ENCODE results near the gene NOP9.

NOP9 gene

DNA sequence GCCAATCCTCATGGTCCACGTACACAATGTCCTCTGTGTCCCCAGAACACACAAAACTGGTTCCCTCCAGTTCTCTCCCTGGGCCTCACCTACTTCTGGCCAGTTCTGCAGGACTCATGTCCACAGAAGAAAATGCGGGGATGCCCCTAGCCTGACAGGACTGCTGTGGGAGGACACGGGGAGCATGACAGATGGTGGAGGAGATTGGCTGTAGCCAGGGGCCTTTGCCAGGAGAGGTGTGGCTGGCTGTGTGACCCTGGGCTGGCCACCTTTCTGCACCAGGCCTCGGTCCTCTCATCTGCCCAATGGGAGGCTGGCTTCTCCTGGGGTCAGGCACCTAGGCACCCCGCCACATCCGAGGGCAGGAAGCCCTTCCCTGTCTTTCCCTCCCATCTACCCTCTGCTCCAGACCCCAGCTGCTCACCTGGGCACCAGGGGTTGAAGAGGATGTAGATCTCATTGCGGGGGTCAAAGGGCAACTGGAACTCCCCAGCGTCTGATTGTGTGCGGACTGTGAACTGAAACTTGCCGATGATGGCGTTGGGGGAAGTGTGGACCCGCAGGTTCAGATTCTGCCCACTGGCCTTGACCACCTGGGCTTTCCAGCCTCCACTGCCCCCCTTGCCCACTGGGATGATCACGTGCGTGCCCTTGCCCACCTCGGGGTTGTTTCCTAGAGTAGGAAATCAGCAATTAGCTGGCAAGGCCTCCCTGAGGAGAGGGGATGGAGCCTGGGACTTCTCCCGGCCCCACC is 39.4 kb upstream of the NOP9 start:
- DNase-seq, result no peak
- no peaks in the 10 kb centered on the region for H3K27me3 Mint-ChIP-seq
- H3K4me3 Mint-ChIP-seq, result no peak overlapping the region
- no peaks in the 10 kb centered on the region for H3K9me3 Mint-ChIP-seq
- H3K4me1 Mint-ChIP-seq (ENCODE audit: low read depth), result no peaks in the 10 kb centered on the region
- peaks cover 29% of the 10 kb centered on the region for H3K36me3 Mint-ChIP-seq (ENCODE audit: low read depth)
- no peak overlapping the region for H3K27ac Mint-ChIP-seq

DNA sequence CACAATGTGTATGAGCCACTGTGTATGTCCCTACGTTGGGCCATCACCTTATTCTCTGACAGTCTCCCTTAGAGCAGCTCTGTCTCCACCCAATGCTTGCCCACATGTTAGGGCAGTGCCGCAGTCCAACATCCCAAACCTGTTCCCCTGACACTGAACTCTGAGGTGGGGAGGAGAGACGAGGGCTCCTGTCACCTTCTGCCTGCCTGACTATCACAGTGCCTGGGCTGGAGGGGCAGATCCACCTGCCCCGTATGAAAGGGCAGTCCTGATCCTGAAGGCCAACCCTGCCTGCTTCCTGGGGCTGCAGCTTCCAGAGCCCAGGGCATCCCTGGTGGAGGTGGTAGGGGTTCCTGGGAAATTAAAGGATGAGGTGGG is 38.9 kb upstream of the NOP9 start:
- Mint-ChIP-seq H3K36me3 (ENCODE audit: low read depth) (peaks cover 28% of the 10 kb centered on the region), H3K27ac (no peak overlapping the region), H3K4me1 (ENCODE audit: low read depth) (no peaks in the 10 kb centered on the region), H3K4me3 (no peak overlapping the region), H3K27me3 (no peaks in the 10 kb centered on the region), H3K9me3 (no peaks in the 10 kb centered on the region)
- DNase-seq, result no peak

DNA sequence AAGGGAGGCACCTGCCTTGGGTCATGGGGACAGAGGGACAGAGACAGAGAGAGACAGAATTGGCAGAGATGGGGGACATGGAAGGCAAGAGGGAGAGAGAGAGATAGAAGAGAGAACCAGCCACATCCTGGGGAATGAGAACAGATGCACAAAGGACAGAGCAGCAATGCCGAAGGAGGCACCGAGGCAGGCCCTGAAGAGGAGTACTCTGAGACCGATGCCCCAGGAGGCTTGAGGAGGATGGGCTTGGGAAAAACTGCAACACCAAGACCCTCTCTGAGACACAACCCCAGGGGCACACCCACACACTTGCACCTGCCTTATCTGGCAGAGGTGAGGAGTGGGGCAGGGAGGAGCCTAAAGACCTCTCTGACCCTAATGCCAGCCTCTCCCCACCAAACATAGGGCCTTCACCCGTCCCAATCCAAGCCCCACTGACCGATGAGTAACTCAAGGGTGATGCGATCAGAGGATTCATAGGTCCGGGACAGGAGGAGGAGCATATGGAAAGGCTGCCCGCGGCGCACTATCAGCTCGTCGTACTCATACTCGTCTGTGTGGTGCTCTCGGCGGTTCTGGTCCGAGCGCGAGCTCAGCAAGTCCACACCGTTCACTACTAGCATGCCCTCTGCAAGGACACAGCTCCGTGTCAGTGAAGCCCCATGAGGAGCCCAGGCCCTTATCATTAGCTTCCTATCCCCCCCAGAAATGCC is 38.2 kb upstream of the NOP9 start:
- H3K4me1 Mint-ChIP-seq (ENCODE audit: low read depth), result no peaks in the 10 kb centered on the region
- H3K9me3 Mint-ChIP-seq, result no peaks in the 10 kb centered on the region
- H3K27me3 Mint-ChIP-seq, result no peaks in the 10 kb centered on the region
- DNase-seq, result no peak
- peaks cover 34% of the 10 kb centered on the region for H3K36me3 Mint-ChIP-seq (ENCODE audit: low read depth)
- H3K4me3 Mint-ChIP-seq, result no peak overlapping the region
- H3K27ac Mint-ChIP-seq, result no peak overlapping the region

DNA sequence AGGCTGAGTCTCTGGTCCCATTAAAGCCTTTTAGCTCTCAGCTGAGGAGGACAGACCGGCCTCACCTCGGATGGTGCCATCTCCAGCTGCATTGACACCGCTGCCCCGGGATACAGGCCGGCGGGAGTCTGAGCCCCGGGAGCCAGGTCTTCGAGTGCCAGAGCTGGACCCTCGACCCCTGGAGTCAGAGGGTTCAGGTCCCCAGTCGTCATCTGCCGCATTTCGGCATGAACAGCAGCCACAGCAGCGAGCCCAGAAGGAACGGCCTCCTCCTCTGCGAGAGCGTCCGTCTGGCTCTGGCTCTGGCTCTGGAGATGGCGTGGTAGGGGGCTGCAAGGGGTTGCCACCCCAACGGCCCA is 37.7 kb upstream of the NOP9 start:
- no peak overlapping the region for H3K4me3 Mint-ChIP-seq
- no peak overlapping the region for H3K27ac Mint-ChIP-seq
- H3K4me1 Mint-ChIP-seq (ENCODE audit: low read depth), result no peaks in the 10 kb centered on the region
- no peaks in the 10 kb centered on the region for H3K9me3 Mint-ChIP-seq
- no peaks in the 10 kb centered on the region for H3K27me3 Mint-ChIP-seq
- H3K36me3 Mint-ChIP-seq (ENCODE audit: low read depth), result peaks cover 34% of the 10 kb centered on the region
- DNase-seq, result no peak

DNA sequence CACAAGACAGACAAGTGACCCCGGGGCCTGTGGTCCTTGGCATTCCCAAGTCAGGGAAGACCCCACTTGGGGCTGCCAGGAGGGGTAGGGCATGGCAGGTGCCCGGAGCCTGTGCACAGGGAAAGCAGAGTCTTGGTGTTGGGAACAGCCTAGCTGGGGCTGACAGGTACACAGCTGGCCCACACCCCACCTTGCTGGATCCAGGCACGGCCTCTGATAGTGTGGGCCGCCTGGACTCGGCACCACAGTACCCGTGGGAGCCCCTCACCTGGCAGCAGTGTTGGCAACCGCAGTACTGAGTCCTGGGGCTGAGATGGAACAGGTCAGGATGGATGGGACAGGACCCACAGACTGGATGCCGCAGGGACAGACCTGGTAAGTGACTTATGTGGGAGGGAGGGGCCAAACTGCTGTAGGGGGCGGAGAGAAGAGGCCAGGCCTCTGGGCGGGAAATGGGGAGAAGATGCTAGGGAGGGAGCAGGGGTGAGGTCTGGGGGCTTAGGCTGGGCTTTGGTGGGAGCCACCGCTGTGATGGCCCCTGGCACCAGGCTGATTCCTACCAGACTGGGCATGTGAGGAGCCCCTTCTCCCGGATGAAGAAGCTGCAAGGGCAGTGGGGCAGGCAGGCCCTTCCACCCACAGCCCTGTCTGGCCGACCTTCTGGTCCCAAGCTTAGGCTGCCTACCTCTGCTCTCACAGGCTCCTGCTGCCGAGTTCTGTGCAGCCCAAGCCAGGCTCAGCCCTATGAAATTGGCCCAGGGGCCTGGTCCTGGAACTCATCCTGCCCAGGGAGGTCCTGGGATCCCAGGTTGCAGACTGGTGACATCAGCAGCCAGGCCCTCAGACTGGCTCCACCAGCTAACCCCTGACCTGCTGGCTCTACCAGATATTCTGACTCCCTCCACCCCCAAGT is 36.6 kb upstream of the NOP9 start, which contains the start of gene TGM1:
Gene TGM1 (minus strand): TSS at position 357 of the 913 bp plus-strand sequence. CDS start 825 bp downstream, outside the sequence.
- Mint-ChIP-seq H3K27me3 (no peaks in the 10 kb centered on the region), H3K36me3 (ENCODE audit: low read depth) (peaks cover 40% of the 10 kb centered on the region), H3K27ac (no peak within 1 kb of the TSS), H3K4me1 (ENCODE audit: low read depth) (no peaks in the 10 kb centered on the region), H3K9me3 (no peaks in the 10 kb centered on the region), H3K4me3 (no peak within 1 kb of the TSS)
- DNase-seq, result no peak

DNA sequence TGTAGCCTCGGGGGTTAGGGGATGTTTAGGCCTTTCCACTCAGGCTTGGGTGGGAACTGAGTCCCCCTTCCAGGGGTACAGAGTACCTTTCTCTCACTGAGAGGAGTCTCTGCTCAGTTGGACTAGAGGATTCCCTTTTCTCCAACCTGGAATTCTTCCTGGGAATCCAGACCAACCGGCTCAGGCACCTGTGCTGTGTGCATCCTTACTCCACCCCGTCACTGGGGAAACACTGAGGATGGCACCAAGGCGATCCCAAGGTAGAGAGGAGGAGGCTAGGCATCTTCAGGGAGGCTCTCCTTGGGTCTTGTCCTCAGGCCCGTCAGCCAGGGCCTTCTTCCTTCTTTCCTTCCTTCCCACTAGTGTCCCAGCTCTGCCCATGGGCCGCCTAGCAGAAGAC is 35.8 kb upstream of the NOP9 start:
- no peak overlapping the region for H3K4me3 Mint-ChIP-seq
- H3K27ac Mint-ChIP-seq, result no peak overlapping the region
- H3K27me3 Mint-ChIP-seq, result no peaks in the 10 kb centered on the region
- DNase-seq, result no peak
- no peaks in the 10 kb centered on the region for H3K4me1 Mint-ChIP-seq (ENCODE audit: low read depth)
- H3K36me3 Mint-ChIP-seq (ENCODE audit: low read depth), result peaks cover 44% of the 10 kb centered on the region
- H3K9me3 Mint-ChIP-seq, result no peaks in the 10 kb centered on the region

DNA sequence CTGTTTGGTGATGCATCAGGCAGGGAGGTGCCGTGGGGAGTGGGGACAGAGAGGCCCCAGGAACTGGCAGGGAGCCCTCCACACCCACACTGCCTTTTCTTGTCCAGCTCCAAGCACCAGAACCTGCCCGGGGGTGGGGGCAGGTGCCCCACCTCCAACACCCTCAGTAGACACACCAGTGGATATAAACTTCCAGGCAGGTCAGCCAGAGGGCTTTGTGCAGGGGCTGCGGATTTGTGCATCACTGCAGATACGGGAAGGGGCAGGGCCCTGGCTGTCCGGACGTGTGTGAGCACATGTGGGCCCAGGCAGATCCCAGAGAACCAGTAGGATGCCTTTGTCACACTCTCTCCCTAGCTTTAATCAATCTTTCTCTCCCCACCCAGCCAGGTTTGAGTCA is 35.4 kb upstream of the NOP9 start:
- DNase-seq, result no peak
- H3K9me3 Mint-ChIP-seq, result no peaks in the 10 kb centered on the region
- no peak overlapping the region for H3K4me3 Mint-ChIP-seq
- peak overlapping the region; percentile 11 for H3K27ac Mint-ChIP-seq
- H3K36me3 Mint-ChIP-seq (ENCODE audit: low read depth), result peaks cover 47% of the 10 kb centered on the region
- H3K4me1 Mint-ChIP-seq (ENCODE audit: low read depth), result no peaks in the 10 kb centered on the region
- no peaks in the 10 kb centered on the region for H3K27me3 Mint-ChIP-seq

DNA sequence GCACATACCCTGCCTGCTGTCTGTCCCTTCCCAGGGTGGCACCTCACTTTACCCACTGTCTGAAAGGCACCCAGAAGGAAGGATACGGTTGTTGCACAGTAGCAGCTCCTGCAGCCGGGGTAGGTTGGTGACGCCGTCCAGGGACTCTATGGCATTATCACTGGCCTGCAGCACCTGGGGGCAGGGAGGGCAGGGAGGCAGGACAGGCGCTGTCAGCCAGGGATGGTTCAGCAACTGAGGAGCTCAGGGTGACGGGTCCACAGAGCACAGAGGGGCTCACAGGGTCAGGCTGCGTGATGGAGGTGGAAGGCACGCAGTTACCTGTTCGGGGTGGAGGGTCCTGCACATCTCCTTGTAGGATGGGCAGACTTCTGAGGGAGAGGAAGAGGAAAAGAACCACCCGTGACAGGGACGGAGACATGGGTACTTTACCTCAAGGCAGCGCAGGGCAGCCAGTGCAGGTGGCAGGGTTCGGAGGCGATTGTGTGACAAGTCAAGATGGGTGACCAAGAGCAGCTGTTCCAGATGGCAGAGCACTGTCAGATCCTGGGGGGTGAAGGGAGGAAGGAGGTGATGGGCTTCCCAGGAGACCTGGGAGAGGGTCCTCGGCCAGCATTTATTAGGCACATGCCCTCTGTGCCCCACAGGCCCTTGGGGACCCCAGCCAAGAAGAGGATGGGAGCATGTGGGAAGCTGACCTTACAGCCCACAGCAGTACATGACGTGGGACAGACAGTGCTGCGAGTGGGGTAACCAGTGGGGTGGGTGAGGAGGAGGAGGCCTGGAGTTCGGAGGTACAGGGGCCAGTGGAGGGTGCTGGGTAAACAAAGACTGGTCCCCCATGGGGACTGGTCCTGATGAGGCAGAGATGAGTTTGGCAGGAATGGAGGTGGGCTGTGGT is 33.1 kb upstream of the NOP9 start:
- H3K27ac Mint-ChIP-seq, result peak overlapping the region; percentile 61
- H3K4me3 Mint-ChIP-seq, result no peak overlapping the region
- H3K9me3 Mint-ChIP-seq, result no peaks in the 10 kb centered on the region
- H3K4me1 Mint-ChIP-seq (ENCODE audit: low read depth), result peaks cover 12% of the 10 kb centered on the region
- H3K36me3 Mint-ChIP-seq (ENCODE audit: low read depth), result peaks cover 56% of the 10 kb centered on the region
- no peaks in the 10 kb centered on the region for H3K27me3 Mint-ChIP-seq
- DNase-seq, result no peak

DNA sequence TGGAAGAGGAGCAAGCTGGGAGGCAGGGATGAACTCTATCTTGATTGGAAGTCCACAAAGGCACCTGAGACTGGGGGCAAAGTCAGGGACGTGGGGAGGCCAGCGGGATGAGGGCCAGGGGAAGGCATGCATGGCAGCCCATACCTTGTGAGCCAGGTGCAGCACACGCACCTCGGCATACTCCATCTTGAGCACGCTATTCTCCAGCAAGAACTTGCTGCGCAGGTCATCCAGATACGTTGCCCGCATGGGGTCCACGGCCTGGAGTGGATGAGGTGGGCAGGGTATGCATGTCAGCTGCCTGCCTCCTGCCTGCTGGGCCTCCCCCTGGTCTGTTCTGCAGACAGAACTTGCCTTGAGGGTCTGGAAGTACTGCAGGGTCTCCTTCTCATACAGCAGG is 32.1 kb upstream of the NOP9 start:
- Mint-ChIP-seq H3K4me3 (no peak overlapping the region), H3K4me1 (ENCODE audit: low read depth) (peaks cover 22% of the 10 kb centered on the region), H3K27ac (no peak overlapping the region), H3K27me3 (no peaks in the 10 kb centered on the region), H3K9me3 (no peaks in the 10 kb centered on the region), H3K36me3 (ENCODE audit: low read depth) (peaks cover 56% of the 10 kb centered on the region)
- DNase-seq, result no peak

DNA sequence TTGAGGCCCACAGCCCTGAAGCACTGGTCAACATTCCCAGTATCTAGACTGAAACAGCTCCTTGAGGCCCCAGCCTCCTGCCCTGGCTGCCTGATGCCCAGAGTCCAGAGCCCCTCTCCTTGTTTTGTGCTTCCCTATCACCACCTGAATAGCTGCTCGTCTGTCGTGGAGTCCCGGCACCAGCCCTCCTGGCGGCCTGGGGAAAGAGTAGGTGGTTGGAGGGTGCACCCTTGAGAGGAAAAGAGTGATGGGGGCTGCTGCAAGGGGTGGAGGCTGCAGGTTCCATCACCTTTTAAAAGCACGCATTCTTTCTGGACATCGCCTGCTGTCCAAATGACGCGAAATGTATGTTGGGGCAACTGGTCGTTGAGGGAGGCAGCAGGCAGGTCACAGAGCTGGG is 31.4 kb upstream of the NOP9 start:
- H3K4me3 Mint-ChIP-seq, result no peak overlapping the region
- H3K27me3 Mint-ChIP-seq, result no peaks in the 10 kb centered on the region
- no peak overlapping the region for H3K27ac Mint-ChIP-seq
- no peaks in the 10 kb centered on the region for H3K9me3 Mint-ChIP-seq
- peaks cover 56% of the 10 kb centered on the region for H3K36me3 Mint-ChIP-seq (ENCODE audit: low read depth)
- peaks cover 29% of the 10 kb centered on the region for H3K4me1 Mint-ChIP-seq (ENCODE audit: low read depth)
- no peak for DNase-seq

DNA sequence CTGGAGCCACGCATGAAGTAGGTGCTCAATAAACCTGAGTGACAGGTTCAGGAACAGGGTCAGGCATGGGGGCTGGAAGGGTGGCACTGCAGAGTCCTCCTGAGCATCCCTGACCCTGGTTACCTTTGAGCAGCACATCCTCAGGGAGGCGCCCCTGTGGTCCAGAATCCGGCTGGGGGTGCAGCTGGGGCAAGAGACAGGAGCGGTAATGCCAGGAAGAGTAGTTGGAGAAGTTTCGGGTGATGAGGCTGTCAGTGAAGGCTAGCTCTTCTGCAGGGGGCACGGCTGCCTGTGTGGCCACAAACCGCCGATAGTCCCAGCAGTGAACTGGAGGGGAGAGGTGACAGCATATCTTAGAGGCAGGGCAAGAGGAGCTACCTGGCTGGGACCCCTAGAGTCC is 30.3 kb upstream of the NOP9 start:
- Mint-ChIP-seq H3K4me1 (ENCODE audit: low read depth) (peaks cover 40% of the 10 kb centered on the region), H3K27ac (no peak overlapping the region), H3K4me3 (no peak overlapping the region), H3K36me3 (ENCODE audit: low read depth) (peaks cover 51% of the 10 kb centered on the region), H3K9me3 (no peaks in the 10 kb centered on the region), H3K27me3 (no peaks in the 10 kb centered on the region)
- no peak for DNase-seq

DNA sequence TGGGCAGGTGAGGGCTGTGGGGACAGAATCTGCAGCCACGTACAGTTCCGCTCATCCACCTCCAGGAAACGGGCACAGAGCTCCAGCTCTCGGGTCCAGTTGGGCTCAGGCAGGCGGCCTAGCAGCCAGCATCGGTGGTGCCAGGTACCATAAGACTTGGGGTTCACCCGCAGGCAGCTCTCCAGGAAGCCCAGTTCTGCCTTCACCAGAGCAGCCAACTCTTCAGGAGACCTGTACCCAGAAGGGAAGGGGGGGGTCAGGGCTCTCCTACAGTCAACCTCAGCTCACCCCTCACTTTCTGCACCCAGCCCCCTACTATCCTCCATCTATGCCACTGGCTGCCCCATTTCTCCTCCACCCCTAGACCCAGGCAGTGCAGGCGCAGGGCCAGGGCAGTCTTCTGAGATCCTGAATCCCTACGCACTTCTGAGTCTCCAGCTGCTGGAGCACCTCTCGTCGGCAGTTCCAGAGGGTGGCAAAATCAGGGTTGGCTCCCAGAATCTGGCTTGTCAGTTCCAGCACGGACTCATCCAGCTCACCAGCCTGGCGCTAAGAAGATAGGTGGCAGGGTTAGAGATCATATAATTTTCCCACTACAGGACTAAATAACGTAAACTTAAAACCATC is 29.6 kb upstream of the NOP9 start:
- H3K4me3 Mint-ChIP-seq, result peak overlapping the region; percentile 85
- H3K9me3 Mint-ChIP-seq, result no peaks in the 10 kb centered on the region
- peaks cover 43% of the 10 kb centered on the region for H3K4me1 Mint-ChIP-seq (ENCODE audit: low read depth)
- no peak for DNase-seq
- peak overlapping the region; percentile 95 for H3K27ac Mint-ChIP-seq
- peaks cover 49% of the 10 kb centered on the region for H3K36me3 Mint-ChIP-seq (ENCODE audit: low read depth)
- no peaks in the 10 kb centered on the region for H3K27me3 Mint-ChIP-seq

DNA sequence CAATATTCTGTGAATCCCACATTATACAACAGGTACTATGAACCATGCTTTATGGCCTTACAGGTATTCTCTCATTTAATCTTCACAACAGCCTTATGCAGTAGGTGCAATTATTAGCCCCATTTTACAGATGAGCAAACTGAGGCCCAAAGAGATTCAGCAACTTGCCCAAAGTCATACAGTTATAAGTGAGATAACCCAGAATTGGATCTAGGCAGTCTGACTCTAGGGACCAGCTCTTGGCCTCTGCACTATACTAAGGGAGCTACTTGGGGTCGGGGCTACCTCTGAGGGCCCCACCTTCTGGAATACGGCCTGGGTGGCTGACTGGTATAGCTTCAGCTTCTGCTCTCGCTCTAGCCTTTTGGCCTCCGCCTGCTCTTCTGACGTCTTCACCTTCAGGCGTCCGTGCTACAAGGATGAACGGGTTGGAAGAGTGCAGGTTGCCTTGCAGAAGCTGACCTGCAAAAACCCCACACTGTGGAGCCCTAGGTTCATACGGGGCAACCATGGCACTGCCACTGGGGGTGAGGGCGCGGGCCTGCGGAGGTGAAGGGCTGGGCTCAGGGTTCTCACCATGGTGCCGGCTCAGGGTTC is 29.0 kb upstream of the NOP9 start:
- Mint-ChIP-seq H3K4me1 (ENCODE audit: low read depth) (peaks cover 49% of the 10 kb centered on the region), H3K36me3 (ENCODE audit: low read depth) (peaks cover 45% of the 10 kb centered on the region), H3K9me3 (no peaks in the 10 kb centered on the region), H3K27me3 (no peaks in the 10 kb centered on the region), H3K4me3 (peak overlapping the region; percentile 85), H3K27ac (peak overlapping the region; percentile 95)
- DNase-seq, result no peak
